ENCODE measurements around the gene EMP1. TPM values are rescaled to one million over a fixed set of nuclear protein-coding genes. Genes with fewer than 3 reads are reported as not detected.

The EMP1 gene
- polyA plus RNA-seq, 3 donors, result 2.7 to 6.3 (median 3.1) TPM

DNA sequence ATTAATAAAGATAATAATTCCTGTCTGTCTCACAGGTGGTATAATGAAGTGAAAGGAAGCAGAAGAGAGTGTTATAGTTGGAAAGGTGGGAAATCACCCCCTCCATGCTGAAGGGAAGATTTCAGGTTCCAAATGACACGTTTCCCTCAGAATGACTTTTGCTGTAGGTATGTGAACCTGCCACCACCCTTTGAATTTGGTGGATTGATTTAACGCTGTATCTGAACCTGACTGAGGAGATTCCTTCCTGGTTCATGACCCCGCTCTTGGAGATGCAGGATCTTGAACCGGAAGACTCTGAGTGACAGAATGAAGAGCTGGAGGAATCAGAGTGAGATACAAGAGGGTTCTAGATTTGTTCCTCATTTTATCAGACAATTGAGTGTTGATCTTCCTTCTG is 20.3 kb upstream of the EMP1 start:
- Histone ChIP-seq H3K27me3 (ENCODE audit: control insufficient read depth in 2 of 2, insufficient read depth in 2 of 2, low read length in 2 of 2) (no peaks in the 10 kb centered on the region), H3K4me2 (replicated peaks; ENCODE audit: extremely low read depth, low read length, poor library complexity, severe bottlenecking) (no peak overlapping the region), H3K79me2 (ENCODE audit: insufficient read depth, low read length) (no peaks in the 10 kb centered on the region), H4K20me1 (ENCODE audit: insufficient read depth, low read length) (no peaks in the 10 kb centered on the region), H3K4me1 (ENCODE audit: control insufficient read depth in 1 of 2, insufficient read depth in 2 of 2, low read length in 2 of 2) (peaks cover 22 to 24% of the 10 kb centered on the region in 2 donors), H3K36me3 (replicated peaks in 1 of 2; ENCODE audit: control insufficient read depth in 1 of 2, insufficient read depth in 2 of 2, low read length in 2 of 2) (no peaks in the 10 kb centered on the region), H3K4me3 (replicated peaks in 1 of 3; ENCODE audit: low read depth in 2 of 3, low read length in 3 of 3) (no peak overlapping the region), H3K27ac (ENCODE audit: low read depth in 1 of 2, low read length in 2 of 2) (no peak overlapping the region), H3K9me3 (replicated peaks in 1 of 2; ENCODE audit: control insufficient read depth in 1 of 2, insufficient read depth in 1 of 2, low read length in 2 of 2) (no peaks in the 10 kb centered on the region), H2AFZ (ENCODE audit: insufficient read depth, low read depth, low read length, poor library complexity, severe bottlenecking) (no peak overlapping the region), H3K9ac (ENCODE audit: insufficient read depth, low read length, poor library complexity, severe bottlenecking) (no peak overlapping the region)
- no peak for DNase-seq
- no peaks in the 10 kb centered on the region for H3K36me3 Mint-ChIP-seq
- 100% methylated on average over 2 of the region's 4 CpGs for WGBS (ENCODE audit: insufficient coverage)
- H3K27me3 Mint-ChIP-seq (ENCODE audit: low read depth in 3 of 3), result peaks cover 2 to 11% (median 3%) of the 10 kb centered on the region in 3 donors
- no peaks in the 10 kb centered on the region for H3K9me3 Mint-ChIP-seq
- TF ChIP-seq, protein P1, sequence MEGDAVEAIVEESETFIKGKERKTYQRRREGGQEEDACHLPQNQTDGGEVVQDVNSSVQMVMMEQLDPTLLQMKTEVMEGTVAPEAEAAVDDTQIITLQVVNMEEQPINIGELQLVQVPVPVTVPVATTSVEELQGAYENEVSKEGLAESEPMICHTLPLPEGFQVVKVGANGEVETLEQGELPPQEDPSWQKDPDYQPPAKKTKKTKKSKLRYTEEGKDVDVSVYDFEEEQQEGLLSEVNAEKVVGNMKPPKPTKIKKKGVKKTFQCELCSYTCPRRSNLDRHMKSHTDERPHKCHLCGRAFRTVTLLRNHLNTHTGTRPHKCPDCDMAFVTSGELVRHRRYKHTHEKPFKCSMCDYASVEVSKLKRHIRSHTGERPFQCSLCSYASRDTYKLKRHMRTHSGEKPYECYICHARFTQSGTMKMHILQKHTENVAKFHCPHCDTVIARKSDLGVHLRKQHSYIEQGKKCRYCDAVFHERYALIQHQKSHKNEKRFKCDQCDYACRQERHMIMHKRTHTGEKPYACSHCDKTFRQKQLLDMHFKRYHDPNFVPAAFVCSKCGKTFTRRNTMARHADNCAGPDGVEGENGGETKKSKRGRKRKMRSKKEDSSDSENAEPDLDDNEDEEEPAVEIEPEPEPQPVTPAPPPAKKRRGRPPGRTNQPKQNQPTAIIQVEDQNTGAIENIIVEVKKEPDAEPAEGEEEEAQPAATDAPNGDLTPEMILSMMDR (IDR thresholded peaks at IDR 0.05), result no peak
- H3K4me1 Mint-ChIP-seq, result peaks cover 29% of the 10 kb centered on the region
- intact Hi-C loops (cut with micrococcal nuclease), result no loop called here
- H3K27ac Mint-ChIP-seq, result no peak overlapping the region
- H3K4me3 Mint-ChIP-seq, result no peak overlapping the region

DNA sequence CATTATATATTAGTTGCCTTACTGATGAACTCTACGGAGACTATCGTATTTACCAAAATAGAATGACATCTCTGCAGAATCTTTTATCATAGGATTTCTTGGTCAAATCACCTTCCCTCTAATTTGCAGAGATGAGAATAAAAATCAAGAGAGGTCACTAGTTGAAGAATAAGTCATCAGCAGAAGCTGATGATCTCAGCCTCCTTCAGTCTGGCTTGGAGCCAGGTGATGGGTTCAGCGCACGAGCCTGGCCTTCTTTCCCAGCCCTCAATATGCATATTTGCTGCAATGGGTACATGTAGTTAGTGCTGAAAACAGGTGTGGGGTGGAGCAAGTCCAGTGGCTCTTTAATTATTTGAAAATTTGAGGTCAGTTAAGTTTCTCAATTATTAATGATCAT is 19.2 kb upstream of the EMP1 start:
- H3K4me2 ChIP-seq (replicated peaks; ENCODE audit: extremely low read depth, low read length, poor library complexity, severe bottlenecking), result no peak overlapping the region
- no peaks in the 10 kb centered on the region for H3K9me3 Mint-ChIP-seq
- H3K4me1 ChIP-seq (ENCODE audit: control insufficient read depth in 1 of 2, insufficient read depth in 2 of 2, low read length in 2 of 2), result peaks cover 22 to 24% of the 10 kb centered on the region in 2 donors
- H3K4me3 Mint-ChIP-seq, result no peak overlapping the region
- peaks cover 4 to 11% (median 5%) of the 10 kb centered on the region in 3 donors for H3K27me3 Mint-ChIP-seq (ENCODE audit: low read depth in 3 of 3)
- no peak overlapping the region for H3K9ac ChIP-seq (ENCODE audit: insufficient read depth, low read length, poor library complexity, severe bottlenecking)
- DNase-seq, result no peak
- no CpG with 5 or more reads among the region's 4 CpGs for WGBS (ENCODE audit: insufficient coverage)
- H3K36me3 ChIP-seq (replicated peaks in 1 of 2; ENCODE audit: control insufficient read depth in 1 of 2, insufficient read depth in 2 of 2, low read length in 2 of 2), result no peaks in the 10 kb centered on the region
- no peaks in the 10 kb centered on the region for H3K27me3 ChIP-seq (ENCODE audit: control insufficient read depth in 2 of 2, insufficient read depth in 2 of 2, low read length in 2 of 2)
- TF ChIP-seq, protein P1 (IDR thresholded peaks at IDR 0.05), result no peak
- no peaks in the 10 kb centered on the region for H3K79me2 ChIP-seq (ENCODE audit: insufficient read depth, low read length)
- no peak overlapping the region for H3K27ac ChIP-seq (ENCODE audit: low read depth in 1 of 2, low read length in 2 of 2)
- H3K9me3 ChIP-seq (replicated peaks in 1 of 2; ENCODE audit: control insufficient read depth in 1 of 2, insufficient read depth in 1 of 2, low read length in 2 of 2), result no peaks in the 10 kb centered on the region
- no peaks in the 10 kb centered on the region for H3K36me3 Mint-ChIP-seq
- H3K27ac Mint-ChIP-seq, result no peak overlapping the region
- H3K4me1 Mint-ChIP-seq, result peaks cover 29% of the 10 kb centered on the region
- no peak overlapping the region for H2AFZ ChIP-seq (ENCODE audit: insufficient read depth, low read depth, low read length, poor library complexity, severe bottlenecking)
- H3K4me3 ChIP-seq (replicated peaks in 1 of 3; ENCODE audit: low read depth in 2 of 3, low read length in 3 of 3), result no peak overlapping the region
- no peaks in the 10 kb centered on the region for H4K20me1 ChIP-seq (ENCODE audit: insufficient read depth, low read length)
- intact Hi-C loops (cut with micrococcal nuclease), result no loop called here

Measured in CD14-positive monocyte (primary cell).